Vein endothelial cell (primary cell): ENCODE results near the gene PSMD12. TPM values are rescaled to one million over a fixed set of nuclear protein-coding genes. Genes with fewer than 3 reads are reported as not detected.

Experiments
- small RNA-seq: library from RNA; depleted of rRNA; stranded (forward); fragments of <200 nt; gene quantifications from one replicate; pipeline ENCODE3, GENCODE V24; 2012
- total RNA-seq: library from RNA; depleted of rRNA; stranded (reverse); fragments of >200 nt; gene quantifications from 2 replicates; pipeline ENCODE4 v1.2.3, GENCODE V29; 2012

The PSMD12 gene
- total RNA-seq = 20.3 and 35.3 TPM in 2 replicates

GRCh38 chr17:67366193-67367157 lies at the start of gene PSMD12:
TSS of gene PSMD12 (minus strand) at chr17:67366577. CDS start at chr17:67366519, 58 bp downstream.

GRCh38 chr17:67376737-67377487 lies 10.5 kb upstream of the PSMD12 start, which contains the start of gene PITPNC1:
TSS of gene PITPNC1 (plus strand) at chr17:67377281.

Small RNA genes within 50 kb of the gene (small RNA-seq; reads per million reads assigned to genes)
- gene RF00019 = not detected

Other genes with a start within 250 kb of the PSMD12 start
- gene HELZ, start 121.4 kb downstream of the PSMD12 start, total RNA-seq = 58.1 and 64.6 TPM in 2 replicates
- gene PITPNC1, start 10.7 kb upstream of the PSMD12 start, total RNA-seq = 6.9 and 10.6 TPM in 2 replicates